GM18511 (cell line): ENCODE data around the gene RIPK3.
A peak's percentile ranks its signal among the peaks of the same experiment; 100 is the strongest.

ENCODE experiments used
- ATAC-seq: cut with Tn5 transposase; IDR thresholded peaks from one replicate; pipeline ENCODE4 v1.9.1; 2021; ENCODE audit warnings: mild to moderate bottlenecking, moderate library complexity; ENCODE audit not compliant: unreplicated experiment

The RIPK3 gene

GRCh38 chr14:24308342-24309124 lies 31.3 kb downstream of the RIPK3 start:
- ATAC-seq: no peak

- no peak for ATAC-seq
Measured at GRCh38 chr14:24307575-24308341, 32.0 kb downstream of the RIPK3 start, which contains the start of gene CIDEB. Gene CIDEB, minus strand, starts transcription at chr14:24307977. Its CDS starts 119 bp downstream, at chr14:24307858.

GRCh38 chr14:24307156-24307574 lies 32.6 kb downstream of the RIPK3 start:
- ATAC-seq: no peak

- no peak for ATAC-seq
Measured at GRCh38 chr14:24304019-24304387, 35.8 kb downstream of the RIPK3 start.

GRCh38 chr14:24300326-24300980 lies 39.3 kb downstream of the RIPK3 start:
- ATAC-seq: no peak

GRCh38 chr14:24299255-24300191 lies 40.3 kb downstream of the RIPK3 start, which contains the start of the genes DHRS1 and NOP9:
Gene DHRS1, minus strand, starts transcription at chr14:24299780. Its CDS starts 674 bp downstream, at chr14:24299106.
Gene NOP9, plus strand, starts transcription at chr14:24299850. Its CDS starts 105 bp downstream, at chr14:24299955.
- ATAC-seq: peak; percentile 76

- no peak for ATAC-seq
Measured at GRCh38 chr14:24298892-24299254, 40.9 kb downstream of the RIPK3 start.

- ATAC-seq: peak; percentile 27
Measured at GRCh38 chr14:24297190-24297964, 42.4 kb downstream of the RIPK3 start.

- peak; percentile 68 for ATAC-seq
Measured at GRCh38 chr14:24296341-24297157, 43.2 kb downstream of the RIPK3 start.

GRCh38 chr14:24293525-24293924 lies 46.3 kb downstream of the RIPK3 start:
- ATAC-seq: no peak

GRCh38 chr14:24292118-24292807 lies 47.5 kb downstream of the RIPK3 start:
- ATAC-seq: no peak

GRCh38 chr14:24291446-24292117 lies 48.2 kb downstream of the RIPK3 start:
- no peak for ATAC-seq

GRCh38 chr14:24290746-24291145 lies 49.0 kb downstream of the RIPK3 start:
- ATAC-seq: no peak

- ATAC-seq: peak; percentile 79
Measured at GRCh38 chr14:24289649-24290280, 50.0 kb downstream of the RIPK3 start.

- no peak for ATAC-seq
Measured at GRCh38 chr14:24286996-24287395, 52.8 kb downstream of the RIPK3 start.
